Smooth muscle cell (in vitro differentiated cells): ENCODE results near the gene LCOR. TPM values are rescaled to one million over a fixed set of nuclear protein-coding genes. Genes with fewer than 3 reads are reported as not detected.

Source experiments
- DNase-seq: peaks from one replicate; lab custom pipeline; 2025; ENCODE audit not compliant: unreplicated experiment; lab: John Stamatoyannopoulos, UW
- H2AFZ ChIP-seq: fragments of 200-600 bp; sonication (generic); 2 replicates; pipeline ENCODE4 v1.6.0; 2016; ENCODE audit warnings: antibody characterized with exemption, low read depth, mild to moderate bottlenecking
- H3F3A ChIP-seq: fragments of 200-600 bp; sonication (generic); 2 replicates; pipeline ENCODE4 v1.6.0; 2017; ENCODE audit warnings: antibody characterized with exemption, low read depth
- H3K27ac ChIP-seq: fragments of 200-600 bp; sonication (generic); 2 replicates; pipeline ENCODE4 v1.5.1; 2016; ENCODE audit warnings: low read depth, mild to moderate bottlenecking
- H3K27me3 ChIP-seq: fragments of 200-600 bp; sonication (generic); 2 replicates; pipeline ENCODE4 v1.6.1; 2016; ENCODE audit warnings: low read depth, mild to moderate bottlenecking
- H3K36me3 ChIP-seq: fragments of 200-600 bp; sonication (generic); 2 replicates; pipeline ENCODE4 v1.5.1; 2016; ENCODE audit warnings: low read depth
- H3K4me1 ChIP-seq: fragments of 200-600 bp; sonication (generic); 2 replicates; pipeline ENCODE4 v1.5.1; 2016; ENCODE audit warnings: low read depth
- H3K4me2 ChIP-seq: fragments of 200-600 bp; sonication (generic); 2 replicates; pipeline ENCODE4 v1.6.0; 2016; ENCODE audit warnings: mild to moderate bottlenecking
- H3K4me3 ChIP-seq: fragments of 200-600 bp; sonication (generic); 2 replicates; pipeline ENCODE4 v1.5.1; 2016; ENCODE audit warnings: mild to moderate bottlenecking
- H3K79me2 ChIP-seq: fragments of 200-600 bp; sonication (generic); 2 replicates; pipeline ENCODE4 v1.6.0; 2016; ENCODE audit warnings: low read depth, mild to moderate bottlenecking
- H3K9ac ChIP-seq: fragments of 200-600 bp; sonication (generic); 2 replicates; pipeline ENCODE4 v1.6.0; 2016; ENCODE audit warnings: low read depth
- H3K9me3 ChIP-seq: fragments of 200-600 bp; sonication (generic); replicated peaks from 2 replicates; pipeline ENCODE4 v1.5.1; 2016; ENCODE audit warnings: low read depth
- H4K20me1 ChIP-seq: fragments of 200-600 bp; sonication (generic); 2 replicates; pipeline ENCODE4 v1.6.0; 2016; ENCODE audit warnings: low read depth
- CTCF ChIP-seq: fragments of 200-600 bp; sonication (generic); IDR thresholded peaks from 2 replicates; pipeline ENCODE4 v1.5.1; 2017; ENCODE audit warnings: borderline replicate concordance, mild to moderate bottlenecking, antibody characterized with exemption; ENCODE audit not compliant: insufficient read depth, poor library complexity, severe bottlenecking
- WGBS: methylation state at CpG from one replicate; pipeline ENCODE4 v1.1.7; 2016; ENCODE audit warnings: low lambda C conversion rate; 5-methylcytosine and 5-hydroxymethylcytosine counted together
- polyA plus RNA-seq: library from polyadenylated mRNA; unstranded; fragments of >200 nt; fragmentation: Nextera tagmentation; extraction: Ambion mirVana; gene quantifications from 2 replicates; pipeline ENCODE4 v1.2.1, GENCODE V29; 2016
- total RNA-seq: library from RNA; depleted of rRNA; stranded (reverse); fragments of >200 nt; gene quantifications from 2 replicates; pipeline ENCODE4 v1.2.3, GENCODE V29; 2014

LCOR gene
- total and polyA plus RNA-seq, 2 experiments from 2014 or later, result 10.6 to 27.8 TPM

GRCh38 chr10:96949039-96949683 lies 117.1 kb downstream of the LCOR start:
- Histone ChIP-seq H3K27ac (no peak overlapping the region), H3K9me3 (no peaks in the 10 kb centered on the region), H4K20me1 (peaks cover 75% of the 10 kb centered on the region), H3K4me1 (no peaks in the 10 kb centered on the region), H3K4me3 (no peak overlapping the region), H3K4me2 (no peak overlapping the region), H3K9ac (no peak overlapping the region), H3K27me3 (no peaks in the 10 kb centered on the region), H3K79me2 (peaks cover 23% of the 10 kb centered on the region), H3F3A (no peaks in the 10 kb centered on the region), H2AFZ (no peak overlapping the region), H3K36me3 (peaks cover 13% of the 10 kb centered on the region)
- TF ChIP-seq CTCF, result no peak
- WGBS, result 95% methylated on average over 5 of the region's 5 CpGs
- DNase-seq, result no peak

GRCh38 chr10:96951954-96952353 lies 119.9 kb downstream of the LCOR start:
- Histone ChIP-seq H3K4me1 (no peaks in the 10 kb centered on the region), H4K20me1 (peaks cover 65% of the 10 kb centered on the region), H3K4me3 (no peak overlapping the region), H3F3A (no peaks in the 10 kb centered on the region), H3K27ac (no peak overlapping the region), H3K36me3 (peaks cover 15% of the 10 kb centered on the region), H3K9ac (no peak overlapping the region), H3K27me3 (no peaks in the 10 kb centered on the region), H2AFZ (no peak overlapping the region), H3K79me2 (peaks cover 15% of the 10 kb centered on the region), H3K4me2 (no peak overlapping the region), H3K9me3 (no peaks in the 10 kb centered on the region)
- no peak for TF ChIP-seq CTCF
- 99% methylated on average over 2 of the region's 2 CpGs for WGBS
- no peak for DNase-seq

- WGBS, result 94% methylated on average over 4 of the region's 4 CpGs
- no peaks in the 10 kb centered on the region for H3F3A ChIP-seq
- H4K20me1 ChIP-seq, result peaks cover 39% of the 10 kb centered on the region
- no peaks in the 10 kb centered on the region for H3K27me3 ChIP-seq
- no peak overlapping the region for H2AFZ ChIP-seq
- no peaks in the 10 kb centered on the region for H3K4me1 ChIP-seq
- no peak for TF ChIP-seq CTCF
- no peaks in the 10 kb centered on the region for H3K79me2 ChIP-seq
- H3K9ac ChIP-seq, result no peak overlapping the region
- H3K4me2 ChIP-seq, result no peak overlapping the region
- no peak overlapping the region for H3K4me3 ChIP-seq
- no peak overlapping the region for H3K27ac ChIP-seq
- no peaks in the 10 kb centered on the region for H3K9me3 ChIP-seq
- no peak for DNase-seq
- peaks cover 11% of the 10 kb centered on the region for H3K36me3 ChIP-seq
Measured at GRCh38 chr10:96955794-96956193, 123.7 kb downstream of the LCOR start.

GRCh38 chr10:96958071-96958470 lies 126.0 kb downstream of the LCOR start:
- 97% methylated on average over 2 of the region's 2 CpGs for WGBS
- no peak overlapping the region for H3K4me2 ChIP-seq
- DNase-seq, result no peak
- no peaks in the 10 kb centered on the region for H3K79me2 ChIP-seq
- TF ChIP-seq CTCF, result no peak
- no peaks in the 10 kb centered on the region for H3K9me3 ChIP-seq
- H2AFZ ChIP-seq, result no peak overlapping the region
- H3K27ac ChIP-seq, result no peak overlapping the region
- no peak overlapping the region for H3K9ac ChIP-seq
- H3F3A ChIP-seq, result no peaks in the 10 kb centered on the region
- H3K27me3 ChIP-seq, result no peaks in the 10 kb centered on the region
- peaks cover 10% of the 10 kb centered on the region for H3K36me3 ChIP-seq
- H4K20me1 ChIP-seq, result peaks cover 25% of the 10 kb centered on the region
- no peak overlapping the region for H3K4me3 ChIP-seq
- H3K4me1 ChIP-seq, result no peaks in the 10 kb centered on the region
